Kidney (tissue), 14 donors: Measurements from ENCODE around the gene TMEM38A. TPM values are rescaled to one million over a fixed set of nuclear protein-coding genes. Genes with fewer than 3 reads are reported as not detected.

Experiments used
- DNase-seq, 5 donors: peaks; one replicate each; pipeline ENCODE4 v3.0.0-alpha.2; 2013 to 2020
- FAIRE-seq: peaks from 2 replicates; lab custom pipeline; 2012; peaks lifted over from hg19 to GRCh38; lab: Jason Lieb, UNC
- H3K27ac ChIP-seq, 2 donors: one replicate each; pipeline ENCODE4 v1.7.0; 2013; ENCODE audit warnings: low read depth in 2 of 2, low read length in 2 of 2, inconsistent platforms in 1 of 2
- H3K27me3 ChIP-seq: one replicate; pipeline ENCODE4 v1.7.1; 2013; ENCODE audit warnings: low read length, inconsistent platforms; ENCODE audit not compliant: control insufficient read depth, insufficient read depth
- H3K36me3 ChIP-seq, 3 donors: one replicate each; pipeline versions ENCODE4 v1.7.0 to v1.7.1; 2013; ENCODE audit warnings: low read length in 3 of 3, control low read depth in 1 of 3, inconsistent platforms in 1 of 3; ENCODE audit not compliant: insufficient read depth in 3 of 3, control insufficient read depth in 2 of 3
- H3K4me1 ChIP-seq, 3 donors: one replicate each; pipeline versions ENCODE4 v1.7.0 to v1.7.1; 2013; ENCODE audit warnings: low read length in 3 of 3, inconsistent platforms in 1 of 3, low read depth in 1 of 3; ENCODE audit not compliant: control insufficient read depth in 2 of 3, insufficient read depth in 2 of 3
- H3K4me3 ChIP-seq, 3 donors: one replicate each; pipeline versions ENCODE4 v1.7.0 to v1.8.1; 2013; ENCODE audit warnings: low read length in 3 of 3, control low read depth in 1 of 3, inconsistent platforms in 1 of 3
- H3K9ac ChIP-seq, 3 donors: one replicate each; pipeline versions ENCODE4 v1.7.0 to v1.7.1; 2013; ENCODE audit warnings: low read length in 3 of 3, control low read depth in 1 of 3, inconsistent platforms in 1 of 3
- H3K9me3 ChIP-seq, 3 donors: one replicate each; pipeline versions ENCODE4 v1.7.0 to v1.7.1; 2013; ENCODE audit warnings: low read length in 3 of 3, control low read depth in 1 of 3, inconsistent platforms in 1 of 3; ENCODE audit not compliant: control insufficient read depth in 2 of 3, insufficient read depth in 1 of 3
- CTCF ChIP-seq: IDR thresholded peaks from 3 replicates; pipeline ENCODE4 v1.5.1; 2012; ENCODE audit warnings: mild to moderate bottlenecking, moderate library complexity, borderline replicate concordance; ENCODE audit not compliant: insufficient read depth; ENCODE audit errors: extremely low read depth
- intact Hi-C: fragments of 100-400 bp; cut with DNase I; formaldehyde crosslinking; loops from one replicate; pipeline ENCODE4 v1.11.1; 2022
- polyA plus RNA-seq: library from polyadenylated mRNA; stranded (reverse); fragments of 350-450 nt; fragmentation: Illumina TruSeq; extraction: RNeasy Lipid Tissue Mini Kit (QIAGEN cat#74804); gene quantifications from one replicate; pipeline ENCODE4 v1.2.3, GENCODE V29; 2014; ENCODE audit warnings: low read depth, low replicate concordance; ENCODE audit not compliant: insufficient read depth
- total RNA-seq: library from RNA; stranded (reverse); fragmentation: NEBNext Ultra II Directional; extraction: Animal tissue kit (Norgen Biotek cat#: 25700); gene quantifications from one replicate; pipeline ENCODE4 v1.2.1, GENCODE V29; 2021
- donor health status: control.
- donor health status: control.
- donor health status: control.
- donor health status: control.
- donor health status: control.
- donor health status: DM: yes; HTN: yes; CAD: no.
- donor health status: Normal renal cell carcinoma (clear cell type).

Gene TMEM38A
- total and polyA plus RNA-seq, 2 donors from 2014 or later: 5.8 to 10.7 TPM

GRCh38 chr19:16655727-16656126 is 5.2 kb upstream of the TMEM38A start:
- Histone ChIP-seq H3K9ac (no peak overlapping the region), H3K27ac (no peak overlapping the region), H3K4me1 (peaks cover 0 to 14% (median 5%) of the 10 kb centered on the region in 3 donors), H3K9me3 (no peaks in the 10 kb centered on the region), H3K4me3 (no peak overlapping the region), H3K36me3 (peaks cover 17 to 54% (median 36%) of the 10 kb centered on the region in 3 donors), H3K27me3 (no peaks in the 10 kb centered on the region)
- DNase-seq: no peak
- no peak for TF ChIP-seq CTCF
- intact Hi-C loops: no loop called here
- FAIRE-seq: no peak

- TF ChIP-seq CTCF: no peak
- FAIRE-seq: no peak
- Histone ChIP-seq H3K36me3 (peaks cover 7 to 39% (median 35%) of the 10 kb centered on the region in 3 donors), H3K27me3 (no peaks in the 10 kb centered on the region), H3K4me1 (peaks cover 0 to 19% (median 5%) of the 10 kb centered on the region in 3 donors), H3K9me3 (no peaks in the 10 kb centered on the region), H3K27ac (no peak overlapping the region), H3K9ac (no peak overlapping the region), H3K4me3 (no peak overlapping the region)
- intact Hi-C loops: no loop called here
- no peak for DNase-seq
These were observed 3.6 kb upstream of the TMEM38A start for GRCh38 chr19:16657384-16657783.

GRCh38 chr19:16659464-16659831 is 1.5 kb upstream of the TMEM38A start:
- FAIRE-seq: no peak

More at GRCh38 chr19:16659464-16659831, 1.5 kb upstream of the TMEM38A start:
- H3K36me3 ChIP-seq: peaks cover 5 to 24% (median 21%) of the 10 kb centered on the region in 3 donors
- H3K9ac ChIP-seq: peak overlapping the region; percentile 15 to 79 (median 36)
- H3K4me1 ChIP-seq: peaks cover 0 to 19% (median 5%) of the 10 kb centered on the region in 3 donors
- intact Hi-C loops: no loop called here
- H3K9me3 ChIP-seq: no peaks in the 10 kb centered on the region
- H3K27me3 ChIP-seq: no peaks in the 10 kb centered on the region
- peak overlapping the region; percentile 91 to 96 (median 92) for H3K4me3 ChIP-seq
- peak overlapping the region; percentile 53 to 69 for H3K27ac ChIP-seq
- no peak for TF ChIP-seq CTCF
- DNase-seq: no peak
